Hepatocyte (in vitro differentiated cells): ENCODE measurements around the gene ZNF189. TPM values are rescaled to one million over a fixed set of nuclear protein-coding genes. Genes with fewer than 3 reads are reported as not detected.
"Not testable (repeated sequence)": the region's sequence is repeated elsewhere in the genome, so short reads cannot be mapped to it uniquely, and the experiment has no call there.

Experiments used
- DNase-seq: peaks from one replicate; pipeline ENCODE4 v3.0.0-alpha.2; 2016; ENCODE audit warnings: low spot score
- H2AFZ ChIP-seq: fragments of 200-600 bp; sonication (generic); 2 replicates; pipeline ENCODE4 v1.6.0; 2016; ENCODE audit warnings: antibody characterized with exemption, mild to moderate bottlenecking
- H3K27ac ChIP-seq: fragments of 200-600 bp; sonication (generic); 2 replicates; pipeline ENCODE4 v1.5.1; 2016; ENCODE audit warnings: mild to moderate bottlenecking
- H3K27me3 ChIP-seq: fragments of 200-600 bp; sonication (generic); 2 replicates; pipeline ENCODE4 v1.6.1; 2016
- H3K36me3 ChIP-seq: fragments of 200-600 bp; sonication (generic); replicated peaks from 2 replicates; pipeline ENCODE4 v1.5.1; 2016; ENCODE audit warnings: low read depth; ENCODE audit not compliant: insufficient read depth
- H3K4me1 ChIP-seq: fragments of 200-600 bp; sonication (generic); 2 replicates; pipeline ENCODE4 v1.5.1; 2016; ENCODE audit warnings: mild to moderate bottlenecking, moderate library complexity; ENCODE audit not compliant: insufficient read depth
- H3K4me2 ChIP-seq: fragments of 200-600 bp; sonication (generic); 2 replicates; pipeline ENCODE4 v1.6.0; 2016
- H3K4me3 ChIP-seq: fragments of 200-600 bp; sonication (generic); 2 replicates; pipeline ENCODE4 v1.5.1; 2016; ENCODE audit warnings: mild to moderate bottlenecking
- H3K79me2 ChIP-seq: fragments of 200-600 bp; sonication (generic); 2 replicates; pipeline ENCODE4 v1.6.0; 2017; ENCODE audit warnings: mild to moderate bottlenecking
- H3K9me2 ChIP-seq: fragments of 200-600 bp; sonication (generic); replicated peaks from 2 replicates; pipeline ENCODE4 v1.6.0; 2017; ENCODE audit warnings: mild to moderate bottlenecking; ENCODE audit not compliant: insufficient read depth
- H3K9me3 ChIP-seq: fragments of 200-600 bp; sonication (generic); 2 replicates; pipeline ENCODE4 v1.5.1; 2016; ENCODE audit warnings: low read depth, mild to moderate bottlenecking
- H4K20me1 ChIP-seq: fragments of 200-600 bp; sonication (generic); 2 replicates; pipeline ENCODE4 v1.6.0; 2016; ENCODE audit warnings: mild to moderate bottlenecking; ENCODE audit not compliant: insufficient read depth, poor library complexity, severe bottlenecking
- CTCF ChIP-seq: fragments of 200-600 bp; sonication (generic); IDR thresholded peaks from 2 replicates; pipeline ENCODE4 v1.5.1; 2016; ENCODE audit warnings: antibody characterized with exemption, mild to moderate bottlenecking; ENCODE audit not compliant: poor library complexity
- EZH2 ChIP-seq: fragments of 200-600 bp; sonication (generic); IDR thresholded peaks from 2 replicates; pipeline ENCODE4 v1.6.1; 2016; ENCODE audit warnings: antibody characterized with exemption, mild to moderate bottlenecking, borderline replicate concordance
- EZH2phosphoT487 ChIP-seq: fragments of 200-600 bp; sonication (generic); IDR thresholded peaks from one replicate; pipeline ENCODE4 v1.6.1; 2018; ENCODE audit warnings: antibody characterized with exemption, mild to moderate bottlenecking, low read depth, moderate library complexity; ENCODE audit not compliant: unreplicated experiment, severe bottlenecking
- WGBS: methylation state at CpG from one replicate; pipeline ENCODE4 v1.1.6; 2016; ENCODE audit warnings: low lambda C conversion rate; ENCODE audit errors: missing lambda C conversion rate; 5-methylcytosine and 5-hydroxymethylcytosine counted together
- polyA plus RNA-seq: library from polyadenylated mRNA; unstranded; fragments of >200 nt; fragmentation: Nextera tagmentation; extraction: Ambion mirVana; gene quantifications from 2 replicates; pipeline ENCODE4 v1.2.1, GENCODE V29; 2016
- total RNA-seq: library from RNA; depleted of rRNA; stranded (reverse); fragments of >200 nt; gene quantifications from 2 replicates; pipeline ENCODE4 v1.2.3, GENCODE V29; 2014

ZNF189 gene
- total and polyA plus RNA-seq, 2 experiments from 2014 or later: 13.6 to 60.3 TPM

GRCh38 chr9:101380295-101380694 lies 18.4 kb upstream of the ZNF189 start:
- no peaks in the 10 kb centered on the region for H4K20me1 ChIP-seq
- H3K79me2 ChIP-seq: no peaks in the 10 kb centered on the region
- no peak overlapping the region for H3K4me3 ChIP-seq
- H3K9me3 ChIP-seq: no peaks in the 10 kb centered on the region
- H3K36me3 ChIP-seq: no peaks in the 10 kb centered on the region
- TF ChIP-seq EZH2phosphoT487 (no peak), EZH2 (no peak), CTCF (no peak)
- no peak for DNase-seq
- H3K9me2 ChIP-seq: no peaks in the 10 kb centered on the region
- no peak overlapping the region for H3K27ac ChIP-seq
- no peak overlapping the region for H2AFZ ChIP-seq
- H3K4me1 ChIP-seq: no peaks in the 10 kb centered on the region
- H3K4me2 ChIP-seq: no peak overlapping the region
- no peaks in the 10 kb centered on the region for H3K27me3 ChIP-seq

GRCh38 chr9:101381118-101381517 lies 17.5 kb upstream of the ZNF189 start:
- H3K36me3 ChIP-seq: no peaks in the 10 kb centered on the region
- TF ChIP-seq CTCF (no peak), EZH2 (no peak), EZH2phosphoT487 (no peak)
- no peak for DNase-seq
- H3K4me1 ChIP-seq: no peaks in the 10 kb centered on the region
- no peaks in the 10 kb centered on the region for H3K27me3 ChIP-seq
- H3K27ac ChIP-seq: peak overlapping the region; percentile 24
- no peaks in the 10 kb centered on the region for H3K9me2 ChIP-seq
- no peaks in the 10 kb centered on the region for H4K20me1 ChIP-seq
- no peak overlapping the region for H2AFZ ChIP-seq
- H3K4me3 ChIP-seq: no peak overlapping the region
- no peaks in the 10 kb centered on the region for H3K79me2 ChIP-seq
- 92% methylated on average over 3 of the region's 3 CpGs for WGBS
- no peaks in the 10 kb centered on the region for H3K9me3 ChIP-seq
- H3K4me2 ChIP-seq: peak overlapping the region; percentile 27

GRCh38 chr9:101381833-101382342 lies 16.8 kb upstream of the ZNF189 start:
- H3K4me1 ChIP-seq: no peaks in the 10 kb centered on the region
- peak overlapping the region; percentile 27 for H3K4me2 ChIP-seq
- no peak overlapping the region for H3K4me3 ChIP-seq
- DNase-seq: peak; percentile 14
- H3K27me3 ChIP-seq: no peaks in the 10 kb centered on the region
- H3K9me3 ChIP-seq: no peaks in the 10 kb centered on the region
- H3K27ac ChIP-seq: peak overlapping the region; percentile 24
- no peaks in the 10 kb centered on the region for H3K9me2 ChIP-seq
- no peak overlapping the region for H2AFZ ChIP-seq
- no peaks in the 10 kb centered on the region for H3K36me3 ChIP-seq
- no peaks in the 10 kb centered on the region for H3K79me2 ChIP-seq
- H4K20me1 ChIP-seq: no peaks in the 10 kb centered on the region
- WGBS: 86% methylated on average over 2 of the region's 2 CpGs
- no peak for TF ChIP-seq CTCF
- no peak for TF ChIP-seq EZH2phosphoT487
- TF ChIP-seq EZH2: no peak

GRCh38 chr9:101383361-101383760 lies 15.3 kb upstream of the ZNF189 start:
- no peak overlapping the region for H3K4me3 ChIP-seq
- WGBS: 85% methylated on average over 2 of the region's 2 CpGs
- no peaks in the 10 kb centered on the region for H3K27me3 ChIP-seq
- H3K4me2 ChIP-seq: no peak overlapping the region
- H3K27ac ChIP-seq: peak overlapping the region; percentile 1
- no peak overlapping the region for H2AFZ ChIP-seq
- H3K9me2 ChIP-seq: no peaks in the 10 kb centered on the region
- H3K9me3 ChIP-seq: no peaks in the 10 kb centered on the region
- no peak for DNase-seq
- no peaks in the 10 kb centered on the region for H3K36me3 ChIP-seq
- no peaks in the 10 kb centered on the region for H4K20me1 ChIP-seq
- no peak for TF ChIP-seq CTCF
- TF ChIP-seq EZH2phosphoT487: no peak
- no peak for TF ChIP-seq EZH2
- no peaks in the 10 kb centered on the region for H3K79me2 ChIP-seq
- H3K4me1 ChIP-seq: no peaks in the 10 kb centered on the region

- H3K27me3 ChIP-seq, H3K27ac ChIP-seq: not testable (repeated sequence)
- 95% methylated on average over 11 of the region's 11 CpGs for WGBS
Observed at GRCh38 chr9:101384873-101385536, 13.6 kb upstream of the ZNF189 start, which contains the start of gene BAAT. TSS of gene BAAT (minus strand) at chr9:101385006. CDS start at chr9:101371404, 13,602 bp downstream.

More at GRCh38 chr9:101384873-101385536, 13.6 kb upstream of the ZNF189 start, which contains the start of gene BAAT:
- not testable (repeated sequence) for H3K36me3 ChIP-seq, H3K79me2 ChIP-seq, H4K20me1 ChIP-seq, H3K4me2 ChIP-seq, H2AFZ ChIP-seq, H3K4me1 ChIP-seq, H3K9me3 ChIP-seq, DNase-seq, H3K4me3 ChIP-seq, H3K9me2 ChIP-seq
